ENCODE results near the gene DDX24.

DNA sequence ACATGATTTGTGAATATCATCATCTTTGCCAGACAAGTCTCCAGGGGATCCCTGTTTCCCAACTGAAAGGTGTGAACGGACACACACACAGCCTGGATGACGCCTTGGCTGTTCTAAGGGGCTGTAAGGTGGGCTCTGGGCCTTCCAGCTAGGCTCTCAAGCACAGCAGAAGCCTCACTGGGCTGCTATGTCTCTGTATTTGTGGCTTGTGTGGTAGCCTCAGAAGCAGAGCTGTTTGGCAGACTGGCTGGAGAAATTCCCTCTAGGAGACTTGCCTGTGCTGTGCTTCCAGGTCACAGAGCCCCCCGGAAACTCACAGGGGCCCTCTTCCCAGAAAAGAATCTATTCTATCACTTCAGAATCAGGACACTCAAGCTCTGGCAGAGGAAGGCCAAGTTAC lies 33.4 kb downstream of the DDX24 start:
- TF ChIP-seq CTCF (IDR thresholded peaks at IDR 0.05) = no peak
- no peak for TF ChIP-seq POLR2A (IDR thresholded peaks at IDR 0.05)

Data from adrenal gland (tissue), 5 donors.